Natural killer cell (primary cell): ENCODE data around the gene IL2RG. TPM values are rescaled to one million over a fixed set of nuclear protein-coding genes. Genes with fewer than 3 reads are reported as not detected.

Experiments
- ATAC-seq, 3 donors: fragments of 150-1000 bp in 2 of 3; fragments of 200-7000 bp in 1 of 3; cut with Tn5 transposase; 1 replicate in 1 of 3; 2 replicates in 2 of 3; pipeline ENCODE4 v1.10.0; 2021; ENCODE audit warnings: mild to moderate bottlenecking in 2 of 3, moderate library complexity in 2 of 3
- DNase-seq, 2 donors: peaks; one replicate each; pipeline versions ENCODE4 v3.0.0 to v3.0.0-alpha.2; 2013 to 2021; ENCODE audit warnings: mixed read lengths in 1 of 2
- H3K27ac ChIP-seq: one replicate; pipeline ENCODE4 v1.5.1; 2013; ENCODE audit warnings: mild to moderate bottlenecking, low read length
- H3K27me3 ChIP-seq: one replicate; pipeline ENCODE4 v1.6.1; 2013; ENCODE audit warnings: low read length; ENCODE audit not compliant: control insufficient read depth, insufficient read depth
- H3K36me3 ChIP-seq: one replicate; pipeline ENCODE4 v1.6.1; 2013; ENCODE audit warnings: low read length; ENCODE audit not compliant: control insufficient read depth, insufficient read depth
- H3K4me1 ChIP-seq: one replicate; pipeline ENCODE4 v1.6.1; 2013; ENCODE audit warnings: low read length; ENCODE audit not compliant: control insufficient read depth, insufficient read depth
- H3K4me3 ChIP-seq: one replicate; pipeline ENCODE4 v1.5.1; 2013; ENCODE audit warnings: low read length
- H3K9me3 ChIP-seq: one replicate; pipeline ENCODE4 v1.6.1; 2013; ENCODE audit warnings: low read length; ENCODE audit not compliant: control insufficient read depth, insufficient read depth
- H3K27ac Mint-ChIP-seq, 2 donors: one replicate each; pipeline ENCODE4 v1.8.0; 2022; ENCODE audit warnings: mild to moderate bottlenecking in 2 of 2, mixed read lengths in 2 of 2, moderate library complexity in 1 of 2
- H3K27me3 Mint-ChIP-seq, 2 donors: one replicate each; pipeline ENCODE4 v1.8.0; 2022; ENCODE audit warnings: low read depth in 2 of 2, mixed read lengths in 2 of 2
- H3K36me3 Mint-ChIP-seq: one replicate; pipeline ENCODE4 v1.8.0; 2022; ENCODE audit warnings: mixed read lengths
- H3K4me1 Mint-ChIP-seq, 2 donors: one replicate each; pipeline ENCODE4 v1.8.0; 2022; ENCODE audit warnings: mixed read lengths in 2 of 2
- H3K4me3 Mint-ChIP-seq: one replicate; pipeline ENCODE4 v1.8.0; 2022; ENCODE audit warnings: mild to moderate bottlenecking, moderate library complexity, mixed read lengths
- H3K9me3 Mint-ChIP-seq, 2 donors: one replicate each; pipeline ENCODE4 v1.8.0; 2022; ENCODE audit warnings: mixed read lengths in 2 of 2
- CTCF ChIP-seq: fragments of 200-600 bp; IDR thresholded peaks from one replicate; pipeline ENCODE4 v1.8.0; 2022; ENCODE audit warnings: antibody characterized with exemption
- WGBS: methylation state at CpG from one replicate; pipeline ENCODE4 v1.1.7; 2013; ENCODE audit warnings: missing lambda C conversion rate; ENCODE audit not compliant: insufficient coverage; 5-methylcytosine and 5-hydroxymethylcytosine counted together
- intact Hi-C: fragments of 100-400 bp; cut with micrococcal nuclease; formaldehyde crosslinking; loops from one replicate; pipeline ENCODE4 v1.14.2; 2022
- total RNA-seq, 4 donors: library from RNA; stranded (reverse); fragments of 120-200 nt in 1 of 4; gene quantifications; one replicate each; pipeline versions ENCODE4 v1.2.3 to v1.2.4, GENCODE V29; 2013 to 2022

The IL2RG gene
- total RNA-seq, 3 donors from 2014 or later (not counting 1 experiment from before 2014, with no cell fraction given) = 506 to 577 (median 550) TPM

- H3K4me3 Mint-ChIP-seq = peak overlapping the region; percentile 19
- TF ChIP-seq CTCF = no peak
- Histone ChIP-seq H3K27ac (no peak overlapping the region), H3K4me3 (no peak overlapping the region), H3K36me3 (peaks cover 2% of the 10 kb centered on the region), H3K4me1 (peaks cover 68% of the 10 kb centered on the region), H3K27me3 (no peaks in the 10 kb centered on the region), H3K9me3 (no peaks in the 10 kb centered on the region)
- peaks cover 41 to 56% of the 10 kb centered on the region in 2 donors for H3K4me1 Mint-ChIP-seq
- H3K27me3 Mint-ChIP-seq = peaks cover 0 to 25% of the 10 kb centered on the region in 2 donors
- H3K36me3 Mint-ChIP-seq = no peaks in the 10 kb centered on the region
- intact Hi-C loops = loop anchor here (1.0 to 5.0 kb wide), 2 partner anchors 30 to 78 kb away; no protein-coding TSS in a partner anchor
- peak overlapping the region; percentile 72 to 75 for H3K27ac Mint-ChIP-seq
- 83% methylated on average over 4 of the region's 5 CpGs for WGBS
- H3K9me3 Mint-ChIP-seq = no peaks in the 10 kb centered on the region
- DNase-seq (no peak), ATAC-seq (no peak)
These were observed 12.3 kb downstream of the IL2RG start for GRCh38 chrX:71098951-71099506.

- H3K4me3 ChIP-seq = no peak overlapping the region
- Mint-ChIP-seq H3K27me3 (peaks cover 0 to 25% of the 10 kb centered on the region in 2 donors), H3K4me1 (peaks cover 34 to 49% of the 10 kb centered on the region in 2 donors), H3K27ac (peak overlapping the region; percentile 38 to 75), H3K9me3 (no peaks in the 10 kb centered on the region), H3K4me3 (peak overlapping the region; percentile 56), H3K36me3 (no peaks in the 10 kb centered on the region)
- H3K27me3 ChIP-seq = no peaks in the 10 kb centered on the region
- DNase-seq (peak; percentile 69 to 86), ATAC-seq (peak; percentile 43 to 69 (median 45))
- no peaks in the 10 kb centered on the region for H3K9me3 ChIP-seq
- peaks cover 61% of the 10 kb centered on the region for H3K4me1 ChIP-seq
- H3K27ac ChIP-seq = no peak overlapping the region
- H3K36me3 ChIP-seq = peaks cover 2% of the 10 kb centered on the region
- 33% methylated on average over 1 of the region's 2 CpGs for WGBS
- TF ChIP-seq CTCF = peak; percentile 67
- intact Hi-C loops = loop anchor here (1.0 to 5.0 kb wide), 2 partner anchors 31 to 79 kb away; no protein-coding TSS in a partner anchor
These were observed 13.1 kb downstream of the IL2RG start for GRCh38 chrX:71098302-71098701.

- WGBS = 3% methylated on average over 9 of the region's 9 CpGs
- Histone ChIP-seq H3K27ac (peak overlapping the region; percentile 69), H3K27me3 (no peaks in the 10 kb centered on the region), H3K4me3 (peak overlapping the region; percentile 72), H3K36me3 (peaks cover 2% of the 10 kb centered on the region), H3K4me1 (peaks cover 45% of the 10 kb centered on the region), H3K9me3 (no peaks in the 10 kb centered on the region)
- peak in 1 of 2 donors; percentile 12 for DNase-seq
- H3K4me1 Mint-ChIP-seq = peaks cover 33 to 39% of the 10 kb centered on the region in 2 donors
- no peaks in the 10 kb centered on the region for H3K36me3 Mint-ChIP-seq
- no peak for ATAC-seq
- peak overlapping the region; percentile 96 for H3K4me3 Mint-ChIP-seq
- H3K27ac Mint-ChIP-seq = peak overlapping the region; percentile 90 to 96
- intact Hi-C loops = loop anchor here (1.0 to 5.0 kb wide), 3 partner anchors 14 to 81 kb away; partner anchors contain the start of genes IL2RG and SNX12
- H3K27me3 Mint-ChIP-seq = peaks cover 0 to 25% of the 10 kb centered on the region in 2 donors
- H3K9me3 Mint-ChIP-seq = no peaks in the 10 kb centered on the region
- TF ChIP-seq CTCF = no peak
These were observed 14.7 kb downstream of the IL2RG start for GRCh38 chrX:71096760-71097032.
